MM.1S (cell line): ENCODE measurements around the gene MBTPS1.

Experiments used
- DNase-seq: peaks from one replicate; pipeline ENCODE4 v3.0.0-alpha.2; 2015
- H2AFZ ChIP-seq: fragments of 300-600 bp; sonication (generic); 2 replicates; pipeline ENCODE4 v1.6.0; 2016; ENCODE audit warnings: antibody characterized with exemption, low read length
- H3F3A ChIP-seq: fragments of 300-600 bp; sonication (generic); 2 replicates; pipeline ENCODE4 v1.6.1; 2016; ENCODE audit warnings: mild to moderate bottlenecking, antibody characterized with exemption, low read length, moderate library complexity, mixed read lengths; ENCODE audit not compliant: insufficient read depth
- H3K27ac ChIP-seq: fragments of 300-600 bp; sonication (generic); 2 replicates; pipeline ENCODE4 v1.5.1; 2016; ENCODE audit warnings: mild to moderate bottlenecking, low read length
- H3K27me3 ChIP-seq: fragments of 300-600 bp; sonication (generic); replicated peaks from 2 replicates; pipeline ENCODE4 v1.6.0; 2016; ENCODE audit warnings: low read length; ENCODE audit not compliant: insufficient read depth
- H3K36me3 ChIP-seq: fragments of 300-600 bp; sonication (generic); replicated peaks from 2 replicates; pipeline ENCODE4 v1.6.1; 2016; ENCODE audit warnings: mild to moderate bottlenecking, low read length, mixed read lengths; ENCODE audit not compliant: insufficient read depth
- H3K4me1 ChIP-seq: fragments of 300-600 bp; sonication (generic); 2 replicates; pipeline ENCODE4 v1.6.1; 2016; ENCODE audit warnings: low read length, mixed read lengths
- H3K4me2 ChIP-seq: fragments of 300-600 bp; sonication (generic); 2 replicates; pipeline ENCODE4 v1.6.0; 2016; ENCODE audit warnings: low read depth, low read length
- H3K4me3 ChIP-seq: fragments of 300-600 bp; sonication (generic); 2 replicates; pipeline ENCODE4 v1.5.1; 2016; ENCODE audit warnings: low read length, mixed read lengths
- H3K79me2 ChIP-seq: fragments of 300-600 bp; sonication (generic); 2 replicates; pipeline ENCODE4 v1.6.1; 2016; ENCODE audit warnings: mixed run types, low read length, mixed read lengths
- H3K9ac ChIP-seq: fragments of 300-600 bp; sonication (generic); 2 replicates; pipeline ENCODE4 v1.6.1; 2016; ENCODE audit warnings: low read length, mixed read lengths
- H3K9me2 ChIP-seq: fragments of 300-600 bp; sonication (generic); replicated peaks from 2 replicates; pipeline ENCODE4 v1.6.1; 2016; ENCODE audit warnings: mild to moderate bottlenecking, low read length, mixed read lengths; ENCODE audit not compliant: insufficient read depth
- H3K9me3 ChIP-seq: fragments of 300-600 bp; sonication (generic); replicated peaks from 2 replicates; pipeline ENCODE4 v1.6.1; 2016; ENCODE audit warnings: mild to moderate bottlenecking, low read length, mixed read lengths; ENCODE audit not compliant: insufficient read depth
- H4K20me1 ChIP-seq: fragments of 300-600 bp; sonication (generic); 2 replicates; pipeline ENCODE4 v1.6.1; 2016; ENCODE audit warnings: mild to moderate bottlenecking, low read length, moderate library complexity, mixed read lengths; ENCODE audit not compliant: insufficient read depth
- CTCF ChIP-seq: fragments of 300-600 bp; sonication (generic); IDR thresholded peaks from 2 replicates; pipeline ENCODE4 v1.5.1; 2016; ENCODE audit warnings: antibody characterized with exemption, low read length, mixed read lengths
- EZH2 ChIP-seq: fragments of 300-600 bp; sonication (generic); optimal IDR thresholded peaks from 2 replicates; pipeline ENCODE3; 2017; ENCODE audit warnings: low read depth, mild to moderate bottlenecking, antibody characterized with exemption, low read length, mixed read lengths
- EZH2phosphoT487 ChIP-seq: fragments of 300-600 bp; sonication (generic); IDR thresholded peaks from 2 replicates; pipeline ENCODE4 v1.6.1; 2018; ENCODE audit warnings: antibody characterized with exemption, low read length

Gene MBTPS1

GRCh38 chr16:84054271-84054670, 62.5 kb downstream of the MBTPS1 start:
- Histone ChIP-seq H3K79me2 (no peaks in the 10 kb centered on the region), H3K4me3 (no peak overlapping the region), H3K9me3 (no peaks in the 10 kb centered on the region), H3K4me2 (no peak overlapping the region), H3F3A (no peaks in the 10 kb centered on the region), H2AFZ (no peak overlapping the region), H3K4me1 (no peaks in the 10 kb centered on the region), H3K27ac (no peak overlapping the region), H3K36me3 (no peaks in the 10 kb centered on the region), H3K27me3 (no peaks in the 10 kb centered on the region), H3K9ac (no peak overlapping the region), H3K9me2 (no peaks in the 10 kb centered on the region), H4K20me1 (no peaks in the 10 kb centered on the region)
- no peak for DNase-seq
- TF ChIP-seq CTCF: no peak
- no peak for TF ChIP-seq EZH2
- no peak for TF ChIP-seq EZH2phosphoT487

- no peak for DNase-seq
- no peak overlapping the region for H2AFZ ChIP-seq
- H3K4me1 ChIP-seq: no peaks in the 10 kb centered on the region
- no peak overlapping the region for H3K9ac ChIP-seq
- H3K27me3 ChIP-seq: no peaks in the 10 kb centered on the region
- no peak overlapping the region for H3K27ac ChIP-seq
- H3K4me3 ChIP-seq: no peak overlapping the region
- no peaks in the 10 kb centered on the region for H3K9me2 ChIP-seq
- no peaks in the 10 kb centered on the region for H3K9me3 ChIP-seq
- H3K4me2 ChIP-seq: no peak overlapping the region
- no peaks in the 10 kb centered on the region for H3K36me3 ChIP-seq
- TF ChIP-seq CTCF (no peak), EZH2phosphoT487 (no peak), EZH2 (no peak)
- no peaks in the 10 kb centered on the region for H3K79me2 ChIP-seq
- no peaks in the 10 kb centered on the region for H4K20me1 ChIP-seq
- H3F3A ChIP-seq: no peaks in the 10 kb centered on the region
Measured at GRCh38 chr16:84053237-84053636, 63.5 kb downstream of the MBTPS1 start.

- Histone ChIP-seq H3K27ac (no peak overlapping the region), H3K9ac (no peak overlapping the region), H3K4me3 (no peak overlapping the region), H3K4me1 (no peaks in the 10 kb centered on the region), H3F3A (no peaks in the 10 kb centered on the region), H2AFZ (no peak overlapping the region), H3K4me2 (no peak overlapping the region), H3K36me3 (no peaks in the 10 kb centered on the region), H3K27me3 (no peaks in the 10 kb centered on the region), H3K9me2 (no peaks in the 10 kb centered on the region), H3K9me3 (no peaks in the 10 kb centered on the region), H4K20me1 (no peaks in the 10 kb centered on the region), H3K79me2 (no peaks in the 10 kb centered on the region)
- DNase-seq: no peak
- no peak for TF ChIP-seq EZH2phosphoT487
- no peak for TF ChIP-seq CTCF
- TF ChIP-seq EZH2: no peak
Measured at GRCh38 chr16:84052071-84052622, 64.6 kb downstream of the MBTPS1 start.
